Measurements from ENCODE around the gene AGBL1. TPM values are rescaled to one million over a fixed set of nuclear protein-coding genes. Genes with fewer than 3 reads are reported as not detected.

The AGBL1 gene
- total RNA-seq, 3 donors from 2014 or later (not counting 1 experiment from before 2014, with no cell fraction given) = not detected

- intact Hi-C loops (cut with micrococcal nuclease) = no loop called here
- WGBS (ENCODE audit: insufficient coverage) = 70% methylated on average over 2 of the region's 3 CpGs
- no peaks in the 10 kb centered on the region for H3K4me1 ChIP-seq (ENCODE audit: control insufficient read depth, insufficient read depth, low read length)
Observed at GRCh38 chr15:86127547-86127946, 47.9 kb downstream of the AGBL1 start.

GRCh38 chr15:86135041-86135440 is 55.4 kb downstream of the AGBL1 start:
- no peaks in the 10 kb centered on the region for H3K9me3 ChIP-seq (ENCODE audit: control insufficient read depth, insufficient read depth, low read length)
- peaks cover 0 to 5% of the 10 kb centered on the region in 2 donors for H3K27me3 Mint-ChIP-seq (ENCODE audit: low read depth in 2 of 2)

More at GRCh38 chr15:86127547-86127946, 47.9 kb downstream of the AGBL1 start:
- Mint-ChIP-seq H3K27me3 (ENCODE audit: low read depth in 2 of 2) (peaks cover 0 to 29% of the 10 kb centered on the region in 2 donors), H3K27ac (no peak overlapping the region), H3K36me3 (no peaks in the 10 kb centered on the region), H3K4me1 (no peaks in the 10 kb centered on the region), H3K4me3 (no peak overlapping the region), H3K9me3 (no peaks in the 10 kb centered on the region)
- no peak for ATAC-seq
- DNase-seq = no peak
- no peaks in the 10 kb centered on the region for H3K36me3 ChIP-seq (ENCODE audit: control insufficient read depth, insufficient read depth, low read length)
- H3K4me3 ChIP-seq (ENCODE audit: low read length) = no peak overlapping the region
- no peak for TF ChIP-seq CTCF (IDR thresholded peaks at IDR 0.05)
- no peaks in the 10 kb centered on the region for H3K9me3 ChIP-seq (ENCODE audit: control insufficient read depth, insufficient read depth, low read length)
- H3K27me3 ChIP-seq (ENCODE audit: control insufficient read depth, insufficient read depth, low read length) = no peaks in the 10 kb centered on the region
- no peak overlapping the region for H3K27ac ChIP-seq (ENCODE audit: low read length)

GRCh38 chr15:86136861-86137260 is 57.2 kb downstream of the AGBL1 start:
- no peaks in the 10 kb centered on the region for H3K9me3 Mint-ChIP-seq
- DNase-seq = no peak
- no peak for TF ChIP-seq CTCF (IDR thresholded peaks at IDR 0.05)
- no peaks in the 10 kb centered on the region for H3K4me1 Mint-ChIP-seq
- Histone ChIP-seq H3K4me1 (ENCODE audit: control insufficient read depth, insufficient read depth, low read length) (no peaks in the 10 kb centered on the region), H3K9me3 (ENCODE audit: control insufficient read depth, insufficient read depth, low read length) (no peaks in the 10 kb centered on the region), H3K4me3 (ENCODE audit: low read length) (no peak overlapping the region), H3K27ac (ENCODE audit: low read length) (no peak overlapping the region), H3K27me3 (ENCODE audit: control insufficient read depth, insufficient read depth, low read length) (no peaks in the 10 kb centered on the region), H3K36me3 (ENCODE audit: control insufficient read depth, insufficient read depth, low read length) (no peaks in the 10 kb centered on the region)
- WGBS (ENCODE audit: insufficient coverage) = 88% methylated on average over 2 of the region's 2 CpGs
- intact Hi-C loops (cut with micrococcal nuclease) = no loop called here
- no peak for ATAC-seq
- H3K27ac Mint-ChIP-seq = no peak overlapping the region
- peaks cover 0 to 8% of the 10 kb centered on the region in 2 donors for H3K27me3 Mint-ChIP-seq (ENCODE audit: low read depth in 2 of 2)
- H3K36me3 Mint-ChIP-seq = no peaks in the 10 kb centered on the region
- no peak overlapping the region for H3K4me3 Mint-ChIP-seq

More at GRCh38 chr15:86135041-86135440, 55.4 kb downstream of the AGBL1 start:
- no peaks in the 10 kb centered on the region for H3K27me3 ChIP-seq (ENCODE audit: control insufficient read depth, insufficient read depth, low read length)
- intact Hi-C loops (cut with micrococcal nuclease) = no loop called here
- H3K4me3 ChIP-seq (ENCODE audit: low read length) = no peak overlapping the region
- 24% methylated on average over 6 of the region's 6 CpGs for WGBS (ENCODE audit: insufficient coverage)
- H3K36me3 Mint-ChIP-seq = no peaks in the 10 kb centered on the region
- H3K4me1 Mint-ChIP-seq = no peaks in the 10 kb centered on the region
- no peak overlapping the region for H3K27ac ChIP-seq (ENCODE audit: low read length)
- H3K36me3 ChIP-seq (ENCODE audit: control insufficient read depth, insufficient read depth, low read length) = no peaks in the 10 kb centered on the region
- TF ChIP-seq CTCF (IDR thresholded peaks at IDR 0.05) = no peak
- DNase-seq (no peak), ATAC-seq (no peak)
- no peak overlapping the region for H3K27ac Mint-ChIP-seq
- H3K4me3 Mint-ChIP-seq = no peak overlapping the region
- no peaks in the 10 kb centered on the region for H3K9me3 Mint-ChIP-seq
- no peaks in the 10 kb centered on the region for H3K4me1 ChIP-seq (ENCODE audit: control insufficient read depth, insufficient read depth, low read length)

GRCh38 chr15:86138798-86139197 is 59.1 kb downstream of the AGBL1 start:
- H3K4me3 Mint-ChIP-seq = no peak overlapping the region
- no peaks in the 10 kb centered on the region for H3K9me3 Mint-ChIP-seq
- Histone ChIP-seq H3K9me3 (ENCODE audit: control insufficient read depth, insufficient read depth, low read length) (no peaks in the 10 kb centered on the region), H3K27me3 (ENCODE audit: control insufficient read depth, insufficient read depth, low read length) (no peaks in the 10 kb centered on the region), H3K36me3 (ENCODE audit: control insufficient read depth, insufficient read depth, low read length) (no peaks in the 10 kb centered on the region), H3K4me3 (ENCODE audit: low read length) (no peak overlapping the region), H3K4me1 (ENCODE audit: control insufficient read depth, insufficient read depth, low read length) (no peaks in the 10 kb centered on the region), H3K27ac (ENCODE audit: low read length) (no peak overlapping the region)
- ATAC-seq (no peak), DNase-seq (no peak)
- intact Hi-C loops (cut with micrococcal nuclease) = no loop called here
- TF ChIP-seq CTCF (IDR thresholded peaks at IDR 0.05) = no peak
- H3K4me1 Mint-ChIP-seq = no peaks in the 10 kb centered on the region
- H3K36me3 Mint-ChIP-seq = no peaks in the 10 kb centered on the region
- H3K27ac Mint-ChIP-seq = no peak overlapping the region
- 95% methylated on average over 3 of the region's 3 CpGs for WGBS (ENCODE audit: insufficient coverage)
- H3K27me3 Mint-ChIP-seq (ENCODE audit: low read depth in 2 of 2) = peaks cover 0 to 8% of the 10 kb centered on the region in 2 donors
